ENCODE results near the gene SAFB. TPM values are rescaled to one million over a fixed set of nuclear protein-coding genes. Genes with fewer than 3 reads are reported as not detected.

Gene SAFB
- total RNA-seq, 4 donors from 2014 or later: 40.5 to 80.1 (median 59.2) TPM

- intact Hi-C loops (cut with DNase I): loop anchor here (2.0 kb wide), 1 partner anchor 28 kb away; no protein-coding TSS in a partner anchor
- TF ChIP-seq POLR2A (IDR thresholded peaks at IDR 0.05): peak in 1 of 4 donors; percentile 4
- no peak for TF ChIP-seq CTCF (IDR thresholded peaks at IDR 0.05)
These were observed 68.3 kb downstream of the SAFB start for GRCh38 chr19:5690955-5691821.

GRCh38 chr19:5691822-5692722 is 69.2 kb downstream of the SAFB start:
- TF ChIP-seq CTCF (IDR thresholded peaks at IDR 0.05) (no peak), POLR2A (IDR thresholded peaks at IDR 0.05) (no peak)
- intact Hi-C loops (cut with DNase I): loop anchor here (2.0 kb wide), 1 partner anchor 27 kb away; no protein-coding TSS in a partner anchor
- peak overlapping the region; percentile 82 to 94 (median 86) for H3K4me3 ChIP-seq
- H3K36me3 ChIP-seq: peaks cover 25 to 57% (median 46%) of the 10 kb centered on the region in 3 donors
- no peaks in the 10 kb centered on the region for H3K27me3 ChIP-seq
- H3K9me3 ChIP-seq: no peaks in the 10 kb centered on the region
- peaks cover 21 to 57% (median 23%) of the 10 kb centered on the region in 3 donors for H3K4me1 ChIP-seq
- 34 to 61% methylated on average over 5 to 10 of the region's 42 CpGs for WGBS, 2 donors
- DNase-seq: no peak
- H3K27ac ChIP-seq: peak overlapping the region; percentile 93 to 97 (median 94)

More at GRCh38 chr19:5690955-5691821, 68.3 kb downstream of the SAFB start:
- Histone ChIP-seq H3K9me3 (no peaks in the 10 kb centered on the region), H3K27ac (peak overlapping the region; percentile 93 to 97 (median 94)), H3K27me3 (no peaks in the 10 kb centered on the region), H3K36me3 (peaks cover 25 to 49% (median 43%) of the 10 kb centered on the region in 3 donors), H3K4me3 (peak overlapping the region; percentile 82 to 94 (median 86)), H3K4me1 (peaks cover 21 to 65% (median 26%) of the 10 kb centered on the region in 3 donors)
- 2% methylated on average over 25 of the region's 54 CpGs; no CpG with 5 or more reads in 1 of the 2 donors for WGBS, 2 donors
- no peak for DNase-seq

GRCh38 chr19:5692723-5693194 is 69.9 kb downstream of the SAFB start:
- Histone ChIP-seq H3K9me3 (no peaks in the 10 kb centered on the region), H3K27ac (peak overlapping the region in 1 of 4 donors; percentile 93), H3K4me1 (peaks cover 14 to 50% (median 20%) of the 10 kb centered on the region in 3 donors), H3K27me3 (no peaks in the 10 kb centered on the region), H3K36me3 (peaks cover 25 to 64% (median 46%) of the 10 kb centered on the region in 3 donors), H3K4me3 (no peak overlapping the region)
- intact Hi-C loops (cut with DNase I): no loop called here
- TF ChIP-seq CTCF (IDR thresholded peaks at IDR 0.05) (no peak), POLR2A (IDR thresholded peaks at IDR 0.05) (no peak)
- no peak for DNase-seq
- 73% methylated on average over 4 of the region's 7 CpGs; no CpG with 5 or more reads in 1 of the 2 donors for WGBS, 2 donors

- no peak for DNase-seq
- no peak overlapping the region for H3K4me3 ChIP-seq
- H3K9me3 ChIP-seq: no peaks in the 10 kb centered on the region
- H3K4me1 ChIP-seq: peaks cover 14 to 48% (median 20%) of the 10 kb centered on the region in 3 donors
- TF ChIP-seq CTCF (IDR thresholded peaks at IDR 0.05): no peak
- TF ChIP-seq POLR2A (IDR thresholded peaks at IDR 0.05): no peak
- H3K27ac ChIP-seq: peak overlapping the region in 1 of 4 donors; percentile 93
- peaks cover 25 to 71% (median 49%) of the 10 kb centered on the region in 3 donors for H3K36me3 ChIP-seq
- H3K27me3 ChIP-seq: no peaks in the 10 kb centered on the region
- intact Hi-C loops (cut with DNase I): no loop called here
- 72 to 77% methylated on average over 6 to 20 of the region's 39 CpGs for WGBS, 2 donors
These were observed 70.6 kb downstream of the SAFB start for GRCh38 chr19:5693195-5694166.

Measured in esophagus squamous epithelium (tissue), 5 donors.